ENCODE measurements around the gene RNF182. TPM values are rescaled to one million over a fixed set of nuclear protein-coding genes. Genes with fewer than 3 reads are reported as not detected.
"Not testable (repeated sequence)": the region's sequence is repeated elsewhere in the genome, so short reads cannot be mapped to it uniquely, and the experiment has no call there.

The RNF182 gene
- total RNA-seq, 2 experiments from 2014 or later: not detected

GRCh38 chr6:14015964-14016363 is 91.2 kb downstream of the RNF182 start:
- H3K36me3 Mint-ChIP-seq (ENCODE audit: low read depth): no peaks in the 10 kb centered on the region
- no peak for DNase-seq
- H3K4me3 Mint-ChIP-seq: no peak overlapping the region
- no peak overlapping the region for H3K27ac Mint-ChIP-seq
- H3K4me1 Mint-ChIP-seq (ENCODE audit: low read depth): no peaks in the 10 kb centered on the region
- no peak for ATAC-seq
- peaks cover 12% of the 10 kb centered on the region for H3K27me3 Mint-ChIP-seq (ENCODE audit: low read depth)
- ChIA-PET CTCF (no interaction called here), POLR2A (no interaction called here)
- no peaks in the 10 kb centered on the region for H3K9me3 Mint-ChIP-seq (ENCODE audit: insufficient read depth)

- Mint-ChIP-seq H3K4me1 (ENCODE audit: low read depth) (no peaks in the 10 kb centered on the region), H3K27me3 (ENCODE audit: low read depth) (peaks cover 12% of the 10 kb centered on the region), H3K36me3 (ENCODE audit: low read depth) (no peaks in the 10 kb centered on the region), H3K9me3 (ENCODE audit: insufficient read depth) (no peaks in the 10 kb centered on the region), H3K27ac (no peak overlapping the region), H3K4me3 (no peak overlapping the region)
- ATAC-seq (no peak), DNase-seq (no peak)
- ChIA-PET POLR2A (no interaction called here), CTCF (no interaction called here)
Observed at GRCh38 chr6:14016432-14016831, 91.7 kb downstream of the RNF182 start.

- H3K9me3 Mint-ChIP-seq (ENCODE audit: insufficient read depth): no peaks in the 10 kb centered on the region
- DNase-seq: no peak
- H3K27me3 Mint-ChIP-seq (ENCODE audit: low read depth): peaks cover 11% of the 10 kb centered on the region
- no peak overlapping the region for H3K27ac Mint-ChIP-seq
- H3K4me3 Mint-ChIP-seq: no peak overlapping the region
- no peak for ATAC-seq
- H3K36me3 Mint-ChIP-seq (ENCODE audit: low read depth): no peaks in the 10 kb centered on the region
- H3K4me1 Mint-ChIP-seq (ENCODE audit: low read depth): no peaks in the 10 kb centered on the region
- POLR2A ChIA-PET: interaction anchor here (1.2 kb wide), 1 partner anchor 14 kb away, joined by 4 read pairs; no protein-coding TSS in a partner anchor
- CTCF ChIA-PET: interaction anchor here (1.1 kb wide), 1 partner anchor 106 kb away, joined by 3 read pairs; no protein-coding TSS in a partner anchor
Observed at GRCh38 chr6:14016935-14017625, 92.3 kb downstream of the RNF182 start.

GRCh38 chr6:14017626-14018475 is 93.1 kb downstream of the RNF182 start:
- CTCF ChIA-PET: interaction anchor here (1.1 kb wide), 1 partner anchor 107 kb away, joined by 3 read pairs; no protein-coding TSS in a partner anchor
- no peak for DNase-seq
- no peaks in the 10 kb centered on the region for H3K9me3 Mint-ChIP-seq (ENCODE audit: insufficient read depth)

GRCh38 chr6:14018559-14018958 is 93.8 kb downstream of the RNF182 start:
- CTCF ChIA-PET; ATAC-seq; H3K4me3 Mint-ChIP-seq; H3K9me3 Mint-ChIP-seq (ENCODE audit: insufficient read depth); H3K4me1 Mint-ChIP-seq (ENCODE audit: low read depth); DNase-seq; H3K27ac Mint-ChIP-seq; H3K36me3 Mint-ChIP-seq (ENCODE audit: low read depth): not testable (repeated sequence)
- peaks cover 11% of the 10 kb centered on the region for H3K27me3 Mint-ChIP-seq (ENCODE audit: low read depth)
- POLR2A ChIA-PET: interaction anchor here (1.2 kb wide), 1 partner anchor 15 kb away, joined by 4 read pairs; no protein-coding TSS in a partner anchor

More at GRCh38 chr6:14017626-14018475, 93.1 kb downstream of the RNF182 start:
- H3K4me3 Mint-ChIP-seq: no peak overlapping the region
- H3K27me3 Mint-ChIP-seq (ENCODE audit: low read depth): peaks cover 11% of the 10 kb centered on the region
- no peak for ATAC-seq
- H3K27ac Mint-ChIP-seq: no peak overlapping the region
- H3K4me1 Mint-ChIP-seq (ENCODE audit: low read depth): no peaks in the 10 kb centered on the region
- H3K36me3 Mint-ChIP-seq (ENCODE audit: low read depth): no peaks in the 10 kb centered on the region
- POLR2A ChIA-PET: interaction anchor here (1.2 kb wide), 1 partner anchor 15 kb away, joined by 4 read pairs; no protein-coding TSS in a partner anchor

- no peak overlapping the region for H3K27ac Mint-ChIP-seq
- DNase-seq (no peak), ATAC-seq (no peak)
- H3K4me3 Mint-ChIP-seq: no peak overlapping the region
- H3K9me3 Mint-ChIP-seq (ENCODE audit: insufficient read depth): no peaks in the 10 kb centered on the region
- H3K36me3 Mint-ChIP-seq (ENCODE audit: low read depth): no peaks in the 10 kb centered on the region
- peaks cover 10% of the 10 kb centered on the region for H3K27me3 Mint-ChIP-seq (ENCODE audit: low read depth)
- ChIA-PET POLR2A (no interaction called here), CTCF (interaction anchor here (1.0 to 1.6 kb wide), 2 partner anchors 46 to 112 kb away, joined by 3 to 4 read pairs; no protein-coding TSS in a partner anchor)
- no peaks in the 10 kb centered on the region for H3K4me1 Mint-ChIP-seq (ENCODE audit: low read depth)
Observed at GRCh38 chr6:14020551-14020950, 95.8 kb downstream of the RNF182 start.

GRCh38 chr6:14021449-14021848 is 96.7 kb downstream of the RNF182 start:
- ATAC-seq (no peak), DNase-seq (no peak)
- Mint-ChIP-seq H3K27ac (no peak overlapping the region), H3K4me3 (no peak overlapping the region), H3K4me1 (ENCODE audit: low read depth) (no peaks in the 10 kb centered on the region), H3K27me3 (ENCODE audit: low read depth) (peaks cover 15% of the 10 kb centered on the region), H3K9me3 (ENCODE audit: insufficient read depth) (no peaks in the 10 kb centered on the region), H3K36me3 (ENCODE audit: low read depth) (no peaks in the 10 kb centered on the region)
- ChIA-PET CTCF (interaction anchor here (1.6 kb wide), 1 partner anchor 113 kb away, joined by 4 read pairs; no protein-coding TSS in a partner anchor), POLR2A (no interaction called here)

GRCh38 chr6:14022673-14023072 is 97.9 kb downstream of the RNF182 start:
- Mint-ChIP-seq H3K4me1 (ENCODE audit: low read depth) (no peaks in the 10 kb centered on the region), H3K9me3 (ENCODE audit: insufficient read depth) (no peaks in the 10 kb centered on the region), H3K4me3 (no peak overlapping the region), H3K27ac (no peak overlapping the region), H3K27me3 (ENCODE audit: low read depth) (peaks cover 21% of the 10 kb centered on the region), H3K36me3 (ENCODE audit: low read depth) (no peaks in the 10 kb centered on the region)
- DNase-seq: no peak
- ChIA-PET POLR2A (no interaction called here), CTCF (no interaction called here)
- ATAC-seq: no peak

GRCh38 chr6:14023855-14024254 is 99.1 kb downstream of the RNF182 start:
- DNase-seq (no peak), ATAC-seq (no peak)
- POLR2A ChIA-PET: no interaction called here
- Mint-ChIP-seq H3K4me3 (no peak overlapping the region), H3K36me3 (ENCODE audit: low read depth) (no peaks in the 10 kb centered on the region), H3K27me3 (ENCODE audit: low read depth) (peaks cover 26% of the 10 kb centered on the region), H3K4me1 (ENCODE audit: low read depth) (no peaks in the 10 kb centered on the region), H3K27ac (no peak overlapping the region), H3K9me3 (ENCODE audit: insufficient read depth) (no peaks in the 10 kb centered on the region)
- CTCF ChIA-PET: no interaction called here

- Mint-ChIP-seq H3K27ac (no peak overlapping the region), H3K27me3 (ENCODE audit: low read depth) (peaks cover 27% of the 10 kb centered on the region), H3K4me1 (ENCODE audit: low read depth) (no peaks in the 10 kb centered on the region), H3K9me3 (ENCODE audit: insufficient read depth) (no peaks in the 10 kb centered on the region), H3K4me3 (no peak overlapping the region), H3K36me3 (ENCODE audit: low read depth) (no peaks in the 10 kb centered on the region)
- CTCF ChIA-PET: interaction anchor here (1.3 kb wide), 1 partner anchor 120 kb away, joined by 3 read pairs; no protein-coding TSS in a partner anchor
- DNase-seq (no peak), ATAC-seq (no peak)
- POLR2A ChIA-PET: no interaction called here
Observed at GRCh38 chr6:14025160-14025559, 100.4 kb downstream of the RNF182 start.

GRCh38 chr6:14026831-14027539 is 102.2 kb downstream of the RNF182 start:
- H3K36me3 Mint-ChIP-seq (ENCODE audit: low read depth): no peaks in the 10 kb centered on the region
- CTCF ChIA-PET: interaction anchor here (1.3 to 1.5 kb wide), 2 partner anchors 17 to 20 kb away, joined by 4 to 5 read pairs; no protein-coding TSS in a partner anchor

More at GRCh38 chr6:14026831-14027539, 102.2 kb downstream of the RNF182 start:
- no peak for ATAC-seq
- no peak for DNase-seq
- H3K4me3 Mint-ChIP-seq: no peak overlapping the region
- POLR2A ChIA-PET: no interaction called here
- no peaks in the 10 kb centered on the region for H3K4me1 Mint-ChIP-seq (ENCODE audit: low read depth)
- no peak overlapping the region for H3K27ac Mint-ChIP-seq
- no peaks in the 10 kb centered on the region for H3K9me3 Mint-ChIP-seq (ENCODE audit: insufficient read depth)
- peaks cover 21% of the 10 kb centered on the region for H3K27me3 Mint-ChIP-seq (ENCODE audit: low read depth)

Data from activated CD8-positive, alpha-beta T cell treated with anti-CD3 and anti-CD28 coated beads, Interleukin-2, amount 10 ng/mL, durations not matched to agents 7 days and 5 days (primary cell).